SH-SY5Y (cell line): ENCODE measurements around the gene ERVK3-1.

ENCODE experiments used
- GATA2 ChIP-seq: IDR thresholded peaks from 2 replicates; pipeline ENCODE4 v1.6.1; 2011; ENCODE audit warnings: mild to moderate bottlenecking, low read depth, low read length
- GATA3 ChIP-seq: IDR thresholded peaks from 2 replicates; pipeline ENCODE4 v1.6.1; 2011; ENCODE audit warnings: low read depth, mild to moderate bottlenecking, low read length, moderate library complexity

DNA sequence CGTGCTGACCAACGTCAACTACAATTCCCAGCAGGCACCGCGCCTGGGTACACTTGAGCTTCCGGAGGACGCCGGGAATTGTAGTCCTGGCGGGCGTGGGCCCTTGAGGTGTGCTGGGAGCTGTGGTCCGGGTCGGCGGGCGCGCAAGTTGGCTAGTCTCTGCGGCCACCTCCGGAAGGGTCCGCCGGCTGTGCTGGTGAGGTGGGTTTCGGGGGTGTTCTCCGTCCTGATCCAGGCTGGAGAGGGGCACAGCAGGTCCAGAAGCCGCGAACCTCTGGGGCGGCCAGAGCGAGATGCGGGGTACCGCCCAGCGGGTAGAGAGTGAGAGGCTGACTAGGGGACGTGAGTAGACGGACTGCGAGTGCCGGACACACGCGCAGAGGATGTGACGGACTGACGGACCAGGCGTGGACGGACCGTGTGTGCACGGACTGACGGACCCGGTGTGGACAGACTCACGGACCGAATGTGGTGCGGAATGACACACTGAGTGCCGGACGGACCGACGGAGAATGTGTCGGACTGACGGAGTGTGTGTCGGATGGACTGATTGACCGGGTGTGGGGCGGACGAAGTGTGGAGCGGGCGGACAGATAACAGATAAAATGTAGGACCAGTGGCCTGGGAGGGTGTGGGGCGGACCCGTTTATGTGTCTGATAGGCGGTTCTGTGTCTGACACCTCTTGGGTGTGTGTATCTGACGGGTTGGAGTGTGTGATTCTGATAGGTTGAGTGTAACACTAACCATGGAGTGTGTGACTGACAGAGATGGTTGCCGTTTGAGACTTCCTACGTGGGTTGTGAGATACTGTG is 21.9 kb downstream of the ERVK3-1 start, which contains the start of gene ZSCAN22:
- no peak for TF ChIP-seq GATA2
- no peak for TF ChIP-seq GATA3
